Peyer's patch (tissue), 4 donors: ENCODE results near the gene CNTNAP5. TPM values are rescaled to one million over a fixed set of nuclear protein-coding genes. Genes with fewer than 3 reads are reported as not detected.

Source experiments
- DNase-seq, 3 donors: peaks; one replicate each; pipeline ENCODE4 v3.0.0-alpha.2; 2017 to 2019
- H3K27ac ChIP-seq, 4 donors: fragments of 200-600 bp; sonication (generic); one replicate each; pipeline ENCODE4 v1.5.1; 2016 to 2019
- H3K27me3 ChIP-seq, 2 donors: fragments of 200-600 bp; sonication (generic); one replicate each; pipeline ENCODE4 v1.5.1; 2019
- H3K36me3 ChIP-seq, 3 donors: fragments of 200-600 bp; sonication (generic); one replicate each; pipeline ENCODE4 v1.5.1; 2016 to 2019
- H3K4me1 ChIP-seq, 4 donors: fragments of 200-600 bp; sonication (generic); one replicate each; pipeline ENCODE4 v1.5.1; 2016 to 2019
- H3K4me3 ChIP-seq, 4 donors: fragments of 200-600 bp; sonication (generic); 1 replicate in 3 of 4; 2 replicates in 1 of 4; pipeline ENCODE4 v1.5.1; 2016 to 2019; ENCODE audit warnings: mild to moderate bottlenecking in 1 of 4
- H3K9me3 ChIP-seq, 4 donors: fragments of 200-600 bp; sonication (generic); one replicate each; pipeline ENCODE4 v1.5.1; 2016 to 2019; ENCODE audit warnings: mild to moderate bottlenecking in 1 of 4
- CTCF ChIP-seq, 6 experiments: fragments of 450-650 bp in 4 of 6; fragments of 200-600 bp in 2 of 6; sonication (generic) in 1 of 6; IDR thresholded peaks; one replicate each; pipeline ENCODE4 v1.5.1; 2017 to 2019; ENCODE audit warnings: antibody characterized with exemption in 6 of 6, mild to moderate bottlenecking in 3 of 6, moderate library complexity in 1 of 6
- POLR2A ChIP-seq, 2 donors: fragments of 450-650 bp; IDR thresholded peaks; one replicate each; pipeline ENCODE4 v1.5.1; 2017; ENCODE audit warnings: antibody characterized with exemption in 2 of 2, mild to moderate bottlenecking in 2 of 2, moderate library complexity in 2 of 2
- total RNA-seq, 4 donors: library from RNA; depleted of rRNA; stranded (reverse); fragments of >200 nt; gene quantifications; one replicate each; pipeline ENCODE4 v1.1.0, GENCODE V29; 2016

CNTNAP5 gene
- total RNA-seq, 4 donors from 2014 or later: not detected

GRCh38 chr2:124018890-124019289, 6.2 kb upstream of the CNTNAP5 start:
- Histone ChIP-seq H3K9me3 (no peaks in the 10 kb centered on the region), H3K36me3 (no peaks in the 10 kb centered on the region), H3K27me3 (no peaks in the 10 kb centered on the region), H3K27ac (no peak overlapping the region), H3K4me3 (no peak overlapping the region), H3K4me1 (no peaks in the 10 kb centered on the region)
- TF ChIP-seq POLR2A (IDR thresholded peaks at IDR 0.05) (no peak), CTCF (IDR thresholded peaks at IDR 0.05) (no peak)
- DNase-seq: no peak

DNA sequence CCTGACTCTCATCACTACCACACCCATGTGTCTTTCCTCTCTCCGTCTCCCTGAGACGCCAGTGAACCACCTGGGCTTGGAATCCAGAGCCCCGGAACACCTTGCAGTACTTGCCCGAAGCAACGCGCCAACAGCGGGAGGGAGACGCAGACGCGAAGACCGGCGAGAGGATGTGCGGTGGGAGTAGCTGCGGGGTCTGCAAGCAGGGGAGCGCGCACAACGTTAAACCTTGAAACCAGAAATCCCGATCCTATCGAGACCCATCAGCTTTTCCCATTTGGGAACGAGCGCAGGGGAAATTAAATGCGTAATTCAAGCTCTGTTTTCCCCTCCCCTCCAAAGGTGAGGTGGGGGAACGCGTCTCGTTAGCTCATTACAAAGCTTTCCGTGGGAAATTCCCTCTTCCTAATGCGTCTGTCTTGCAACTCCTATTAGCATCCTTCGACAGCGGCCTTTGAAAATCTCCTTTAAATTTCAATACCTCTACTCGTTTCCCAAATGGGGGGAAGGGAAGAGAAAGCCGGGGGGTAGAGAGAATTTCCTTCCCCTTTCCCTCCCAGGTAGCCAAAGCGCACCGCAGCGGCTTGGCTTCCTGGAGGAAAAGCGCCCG, 421 bp upstream of the CNTNAP5 start:
- no peaks in the 10 kb centered on the region for H3K36me3 ChIP-seq
- peaks cover 0 to 10% (median 0%) of the 10 kb centered on the region in 4 donors for H3K4me1 ChIP-seq
- no peak overlapping the region for H3K27ac ChIP-seq
- H3K4me3 ChIP-seq: no peak overlapping the region
- no peak for DNase-seq
- no peaks in the 10 kb centered on the region for H3K9me3 ChIP-seq
- TF ChIP-seq CTCF (IDR thresholded peaks at IDR 0.05) (no peak), POLR2A (IDR thresholded peaks at IDR 0.05) (no peak)
- peaks cover 0 to 4% of the 10 kb centered on the region in 2 donors for H3K27me3 ChIP-seq

DNA sequence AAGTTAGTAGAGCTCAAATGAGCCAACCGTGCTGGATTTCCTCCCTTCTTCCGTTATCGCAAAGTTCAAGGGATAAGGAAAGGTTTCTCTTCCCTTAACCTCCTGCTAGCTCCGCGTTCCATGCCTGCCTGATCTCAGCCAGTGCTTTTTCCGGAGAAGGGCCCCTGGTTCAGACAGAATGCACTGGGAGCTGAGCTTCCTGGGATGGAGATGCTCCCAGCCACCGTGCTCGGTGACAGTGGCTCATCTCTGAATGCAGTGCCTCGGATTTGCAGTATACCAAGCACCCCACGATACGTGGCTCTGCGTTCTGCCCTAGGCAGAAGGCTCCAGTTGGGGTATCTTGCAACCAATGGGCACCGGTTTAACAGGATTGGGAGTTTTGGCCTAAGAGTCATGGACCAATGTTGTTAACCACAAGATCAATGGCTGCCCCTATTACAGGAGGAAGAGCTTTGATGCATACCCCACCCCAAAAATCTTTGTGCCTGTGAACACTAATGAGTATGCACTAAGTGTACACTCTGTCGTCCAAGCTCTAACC, 876 bp downstream of the CNTNAP5 start:
- Histone ChIP-seq H3K4me1 (peaks cover 0 to 10% (median 0%) of the 10 kb centered on the region in 4 donors), H3K27ac (no peak overlapping the region), H3K36me3 (no peaks in the 10 kb centered on the region), H3K4me3 (no peak overlapping the region), H3K9me3 (no peaks in the 10 kb centered on the region), H3K27me3 (peaks cover 0 to 4% of the 10 kb centered on the region in 2 donors)
- DNase-seq: no peak
- TF ChIP-seq CTCF (IDR thresholded peaks at IDR 0.05): no peak
- no peak for TF ChIP-seq POLR2A (IDR thresholded peaks at IDR 0.05)

- no peaks in the 10 kb centered on the region for H3K36me3 ChIP-seq
- no peak overlapping the region for H3K27ac ChIP-seq
- no peak for DNase-seq
- H3K4me3 ChIP-seq: no peak overlapping the region
- H3K9me3 ChIP-seq: no peaks in the 10 kb centered on the region
- TF ChIP-seq POLR2A (IDR thresholded peaks at IDR 0.05): no peak
- no peak for TF ChIP-seq CTCF (IDR thresholded peaks at IDR 0.05)
- peaks cover 0 to 10% (median 0%) of the 10 kb centered on the region in 4 donors for H3K4me1 ChIP-seq
- peaks cover 0 to 4% of the 10 kb centered on the region in 2 donors for H3K27me3 ChIP-seq
These were observed 1.4 kb downstream of the CNTNAP5 start for GRCh38 chr2:124026503-124026902.

GRCh38 chr2:124027182-124027581, 2.1 kb downstream of the CNTNAP5 start:
- Histone ChIP-seq H3K36me3 (no peaks in the 10 kb centered on the region), H3K27ac (no peak overlapping the region), H3K27me3 (peaks cover 0 to 4% of the 10 kb centered on the region in 2 donors), H3K9me3 (no peaks in the 10 kb centered on the region), H3K4me3 (no peak overlapping the region), H3K4me1 (peaks cover 0 to 10% (median 0%) of the 10 kb centered on the region in 4 donors)
- DNase-seq: no peak
- peak in 4 of 6 experiments; percentile 25 to 72 (median 68) for TF ChIP-seq CTCF (IDR thresholded peaks at IDR 0.05)
- no peak for TF ChIP-seq POLR2A (IDR thresholded peaks at IDR 0.05)
